GM23338 (cell line): ENCODE measurements around the gene HMX2. TPM values are rescaled to one million over a fixed set of nuclear protein-coding genes. Genes with fewer than 3 reads are reported as not detected.

ENCODE experiments used
- ATAC-seq: fragments of 200-7000 bp; cut with Tn5 transposase; 3 replicates; pipeline ENCODE4 v1.9.1; 2020
- DNase-seq: peaks from one replicate; pipeline ENCODE4 v3.0.0-alpha.2; 2015; ENCODE audit warnings: low spot score
- H2AFZ ChIP-seq: fragments of 200-600 bp; sonication (generic); 2 replicates; pipeline ENCODE4 v1.8.0; 2016; ENCODE audit warnings: antibody characterized with exemption, mild to moderate bottlenecking, moderate library complexity
- H3F3A ChIP-seq: fragments of 200-600 bp; sonication (generic); replicated peaks from 2 replicates; pipeline ENCODE4 v1.8.0; 2017; ENCODE audit warnings: antibody characterized with exemption, mixed run types, low read depth
- H3K27ac ChIP-seq: fragments of 200-600 bp; sonication (generic); 2 replicates; pipeline ENCODE4 v1.6.1; 2016; ENCODE audit warnings: low read depth
- H3K27me3 ChIP-seq: fragments of 200-600 bp; sonication (generic); 2 replicates; pipeline ENCODE4 v1.8.0; 2016; ENCODE audit warnings: mild to moderate bottlenecking, mixed run types, moderate library complexity; ENCODE audit not compliant: insufficient read depth
- H3K36me3 ChIP-seq: fragments of 200-600 bp; sonication (generic); 2 replicates; pipeline ENCODE4 v1.8.0; 2016; ENCODE audit warnings: mild to moderate bottlenecking; ENCODE audit not compliant: insufficient read depth
- H3K4me1 ChIP-seq: fragments of 200-600 bp; sonication (generic); 2 replicates; pipeline ENCODE4 v1.8.0; 2016; ENCODE audit warnings: mild to moderate bottlenecking, moderate library complexity; ENCODE audit not compliant: insufficient read depth
- H3K4me2 ChIP-seq: fragments of 200-600 bp; sonication (generic); 2 replicates; pipeline ENCODE4 v1.7.1; 2017; ENCODE audit warnings: mixed run types
- H3K4me3 ChIP-seq: fragments of 200-600 bp; sonication (generic); 2 replicates; pipeline ENCODE4 v1.6.1; 2016; ENCODE audit warnings: mixed run types
- H3K79me2 ChIP-seq: fragments of 200-600 bp; sonication (generic); replicated peaks from 2 replicates; pipeline ENCODE4 v1.8.0; 2017; ENCODE audit warnings: mild to moderate bottlenecking; ENCODE audit not compliant: insufficient read depth
- H3K9me2 ChIP-seq: fragments of 200-600 bp; sonication (generic); 2 replicates; pipeline ENCODE4 v1.8.0; 2017; ENCODE audit not compliant: insufficient read depth
- H4K20me1 ChIP-seq: fragments of 200-600 bp; sonication (generic); replicated peaks from 2 replicates; pipeline ENCODE4 v1.8.0; 2017; ENCODE audit warnings: mild to moderate bottlenecking; ENCODE audit not compliant: insufficient read depth
- H3K27ac Mint-ChIP-seq: 2 replicates; pipeline ENCODE4 v1.8.0; 2020; ENCODE audit warnings: inconsistent platforms, mild to moderate bottlenecking, moderate library complexity, mixed read lengths
- H3K27me3 Mint-ChIP-seq: 3 replicates; pipeline ENCODE4 v1.8.0; 2022; ENCODE audit warnings: low read depth, mild to moderate bottlenecking, moderate library complexity, mixed read lengths, inconsistent platforms; ENCODE audit not compliant: insufficient read depth, poor library complexity
- H3K36me3 Mint-ChIP-seq: 3 replicates; pipeline ENCODE4 v1.8.0; 2021; ENCODE audit warnings: low read depth, mild to moderate bottlenecking, inconsistent platforms, moderate library complexity, mixed read lengths
- H3K4me1 Mint-ChIP-seq: 3 replicates; pipeline ENCODE4 v1.8.0; 2020; ENCODE audit warnings: mild to moderate bottlenecking, inconsistent platforms, mixed read lengths
- H3K4me3 Mint-ChIP-seq: 3 replicates; pipeline ENCODE4 v1.8.0; 2021; ENCODE audit warnings: moderate library complexity, mild to moderate bottlenecking, inconsistent platforms, mixed read lengths
- H3K9me3 Mint-ChIP-seq: 3 replicates; pipeline ENCODE4 v1.8.0; 2020; ENCODE audit warnings: moderate library complexity, mild to moderate bottlenecking, inconsistent platforms, mixed read lengths
- EZH2 ChIP-seq: fragments of 200-600 bp; sonication (generic); IDR thresholded peaks from one replicate; pipeline ENCODE4 v1.8.0; 2017; ENCODE audit warnings: antibody characterized with exemption, mild to moderate bottlenecking, low read depth; ENCODE audit not compliant: unreplicated experiment
- EZH2phosphoT487 ChIP-seq: fragments of 200-600 bp; sonication (generic); IDR thresholded peaks from one replicate; pipeline ENCODE4 v1.8.1; 2018; ENCODE audit warnings: antibody characterized with exemption; ENCODE audit not compliant: unreplicated experiment
- JUNB ChIP-seq: IDR thresholded peaks from one replicate; pipeline ENCODE4 v1.6.1; 2016; ENCODE audit warnings: antibody characterized with exemption; ENCODE audit not compliant: unreplicated experiment
- NANOG ChIP-seq: IDR thresholded peaks from 2 replicates; pipeline ENCODE4 v1.6.1; 2016; ENCODE audit warnings: antibody characterized with exemption, borderline replicate concordance
- POLR2AphosphoS5 ChIP-seq: IDR thresholded peaks from 2 replicates; pipeline ENCODE4 v1.6.1; 2016; ENCODE audit warnings: antibody characterized with exemption, low read depth
- STAT1 ChIP-seq: IDR thresholded peaks from one replicate; pipeline ENCODE4 v1.6.1; 2016; ENCODE audit warnings: antibody characterized with exemption; ENCODE audit not compliant: unreplicated experiment
- ZNF331 ChIP-seq: fragments of 250-450 bp; sonication (Bioruptor Pico); IDR thresholded peaks from 2 replicates; pipeline ENCODE4 v1.5.0; 2020; ENCODE audit warnings: low read depth, mild to moderate bottlenecking, moderate library complexity
- polyA plus RNA-seq: library from polyadenylated mRNA; unstranded; fragments of >200 nt; fragmentation: Nextera tagmentation; extraction: Ambion mirVana; gene quantifications from 2 replicates; pipeline ENCODE4 v1.2.1, GENCODE V29; 2016
- total RNA-seq: library from RNA; depleted of rRNA; stranded (reverse); fragments of >200 nt; shearing (Covaris generic); gene quantifications from 2 replicates; pipeline ENCODE4 v1.2.3, GENCODE V29; 2014
- TF ChIP-seq, protein P1 (sequence below): IDR thresholded peaks from one replicate; pipeline ENCODE4 v1.6.1; 2018; ENCODE audit warnings: antibody characterized with exemption; ENCODE audit not compliant: unreplicated experiment
- TF ChIP-seq, protein P2 (sequence below): IDR thresholded peaks from 2 replicates; pipeline ENCODE4 v1.6.1; 2016; ENCODE audit warnings: antibody characterized with exemption
- TF ChIP-seq, protein P3 (sequence below), 2 experiments: fragments of 200-600 bp in 1 of 2; sonication (generic) in 1 of 2; conservative IDR thresholded peaks; 2 replicates each; pipeline versions ENCODE4 v1.5.1 to v1.6.1; 2016 to 2017; ENCODE audit warnings: antibody characterized with exemption in 2 of 2, low read depth in 2 of 2, mild to moderate bottlenecking in 2 of 2, moderate library complexity in 1 of 2

The HMX2 gene
- total and polyA plus RNA-seq, 2 experiments from 2014 or later, result 2.6 to 3.4 TPM

DNA sequence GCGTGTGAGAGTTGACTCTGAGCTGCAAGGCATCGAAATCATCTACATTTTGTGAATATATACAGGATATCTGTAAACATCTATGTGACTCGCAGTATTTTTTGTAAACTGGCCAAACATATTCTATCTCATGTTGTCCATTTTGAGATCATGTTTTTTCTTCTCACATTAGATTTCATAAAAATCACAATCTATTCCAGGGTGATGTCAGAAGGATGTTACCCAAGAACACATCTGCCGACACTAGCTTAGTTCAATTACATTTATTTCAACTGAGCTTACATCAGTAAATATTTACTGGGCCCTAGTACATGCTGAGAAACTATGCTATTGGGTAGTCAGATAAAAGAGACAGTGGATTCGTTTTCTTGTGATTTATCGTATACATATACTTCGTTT, 3.8 kb downstream of the HMX2 start (continued):
- TF ChIP-seq, protein P1, sequence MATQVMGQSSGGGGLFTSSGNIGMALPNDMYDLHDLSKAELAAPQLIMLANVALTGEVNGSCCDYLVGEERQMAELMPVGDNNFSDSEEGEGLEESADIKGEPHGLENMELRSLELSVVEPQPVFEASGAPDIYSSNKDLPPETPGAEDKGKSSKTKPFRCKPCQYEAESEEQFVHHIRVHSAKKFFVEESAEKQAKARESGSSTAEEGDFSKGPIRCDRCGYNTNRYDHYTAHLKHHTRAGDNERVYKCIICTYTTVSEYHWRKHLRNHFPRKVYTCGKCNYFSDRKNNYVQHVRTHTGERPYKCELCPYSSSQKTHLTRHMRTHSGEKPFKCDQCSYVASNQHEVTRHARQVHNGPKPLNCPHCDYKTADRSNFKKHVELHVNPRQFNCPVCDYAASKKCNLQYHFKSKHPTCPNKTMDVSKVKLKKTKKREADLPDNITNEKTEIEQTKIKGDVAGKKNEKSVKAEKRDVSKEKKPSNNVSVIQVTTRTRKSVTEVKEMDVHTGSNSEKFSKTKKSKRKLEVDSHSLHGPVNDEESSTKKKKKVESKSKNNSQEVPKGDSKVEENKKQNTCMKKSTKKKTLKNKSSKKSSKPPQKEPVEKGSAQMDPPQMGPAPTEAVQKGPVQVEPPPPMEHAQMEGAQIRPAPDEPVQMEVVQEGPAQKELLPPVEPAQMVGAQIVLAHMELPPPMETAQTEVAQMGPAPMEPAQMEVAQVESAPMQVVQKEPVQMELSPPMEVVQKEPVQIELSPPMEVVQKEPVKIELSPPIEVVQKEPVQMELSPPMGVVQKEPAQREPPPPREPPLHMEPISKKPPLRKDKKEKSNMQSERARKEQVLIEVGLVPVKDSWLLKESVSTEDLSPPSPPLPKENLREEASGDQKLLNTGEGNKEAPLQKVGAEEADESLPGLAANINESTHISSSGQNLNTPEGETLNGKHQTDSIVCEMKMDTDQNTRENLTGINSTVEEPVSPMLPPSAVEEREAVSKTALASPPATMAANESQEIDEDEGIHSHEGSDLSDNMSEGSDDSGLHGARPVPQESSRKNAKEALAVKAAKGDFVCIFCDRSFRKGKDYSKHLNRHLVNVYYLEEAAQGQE, result no peak
- TF ChIP-seq POLR2AphosphoS5 (no peak), NANOG (no peak)
- TF ChIP-seq, protein P2, sequence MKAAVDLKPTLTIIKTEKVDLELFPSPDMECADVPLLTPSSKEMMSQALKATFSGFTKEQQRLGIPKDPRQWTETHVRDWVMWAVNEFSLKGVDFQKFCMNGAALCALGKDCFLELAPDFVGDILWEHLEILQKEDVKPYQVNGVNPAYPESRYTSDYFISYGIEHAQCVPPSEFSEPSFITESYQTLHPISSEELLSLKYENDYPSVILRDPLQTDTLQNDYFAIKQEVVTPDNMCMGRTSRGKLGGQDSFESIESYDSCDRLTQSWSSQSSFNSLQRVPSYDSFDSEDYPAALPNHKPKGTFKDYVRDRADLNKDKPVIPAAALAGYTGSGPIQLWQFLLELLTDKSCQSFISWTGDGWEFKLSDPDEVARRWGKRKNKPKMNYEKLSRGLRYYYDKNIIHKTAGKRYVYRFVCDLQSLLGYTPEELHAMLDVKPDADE, result no peak

DNA sequence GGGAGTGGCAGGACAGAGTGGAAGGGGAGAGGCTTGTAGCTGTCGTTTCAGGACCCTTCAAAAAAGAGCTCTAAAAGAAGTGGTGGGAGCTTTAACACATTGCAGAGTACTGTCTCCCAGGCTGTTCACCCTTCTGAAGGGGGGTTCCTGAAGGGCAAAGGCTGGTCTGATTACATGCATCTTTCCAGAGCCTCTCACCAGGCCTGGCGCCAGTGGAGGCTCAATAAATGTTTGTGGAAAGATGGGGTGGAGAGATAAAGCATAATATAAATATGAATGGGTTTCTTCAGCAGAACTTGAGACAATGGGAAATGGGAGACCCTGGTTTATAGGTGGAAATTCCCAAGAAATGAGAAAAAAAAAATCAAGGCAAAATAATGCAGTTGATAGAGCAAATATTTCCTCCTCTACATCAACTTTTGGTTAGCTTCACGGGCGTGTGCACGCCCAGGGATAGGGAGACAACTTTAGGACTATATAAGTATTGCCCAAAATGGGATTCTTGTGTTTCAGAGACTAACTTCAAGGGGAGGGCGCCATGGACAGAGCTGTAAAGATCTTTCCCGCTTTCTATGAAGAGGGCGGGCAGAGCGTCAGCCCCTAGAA, 5.7 kb downstream of the HMX2 start:
- peaks cover 35% of the 10 kb centered on the region for H4K20me1 ChIP-seq
- peaks cover 44% of the 10 kb centered on the region for H3K27me3 ChIP-seq
- peak overlapping the region; percentile 99 for H3K4me3 Mint-ChIP-seq
- H2AFZ ChIP-seq, result no peak overlapping the region
- peak overlapping the region; percentile 83 for H3K4me2 ChIP-seq
- peaks cover 62% of the 10 kb centered on the region for H3K4me1 Mint-ChIP-seq
- H3K27ac ChIP-seq, result no peak overlapping the region
- peaks cover 5% of the 10 kb centered on the region; the same call in 2 of the 3 replicates for H3K9me3 Mint-ChIP-seq
- peaks cover 46% of the 10 kb centered on the region for H3K27me3 Mint-ChIP-seq
- H3K27ac Mint-ChIP-seq, result no peak overlapping the region; the same call in 1 of the 2 replicates
- ATAC-seq (no peak), DNase-seq (no peak)
- TF ChIP-seq EZH2, result peak; percentile 22
- no peak for TF ChIP-seq JUNB
- H3K4me3 ChIP-seq, result no peak overlapping the region
- peaks cover 43% of the 10 kb centered on the region for H3K79me2 ChIP-seq
- H3F3A ChIP-seq, result peaks cover 21% of the 10 kb centered on the region
- H3K36me3 Mint-ChIP-seq, result peaks cover 55% of the 10 kb centered on the region
- peaks cover 49% of the 10 kb centered on the region for H3K4me1 ChIP-seq
- no peaks in the 10 kb centered on the region for H3K9me2 ChIP-seq
- H3K36me3 ChIP-seq, result peaks cover 26% of the 10 kb centered on the region

DNA sequence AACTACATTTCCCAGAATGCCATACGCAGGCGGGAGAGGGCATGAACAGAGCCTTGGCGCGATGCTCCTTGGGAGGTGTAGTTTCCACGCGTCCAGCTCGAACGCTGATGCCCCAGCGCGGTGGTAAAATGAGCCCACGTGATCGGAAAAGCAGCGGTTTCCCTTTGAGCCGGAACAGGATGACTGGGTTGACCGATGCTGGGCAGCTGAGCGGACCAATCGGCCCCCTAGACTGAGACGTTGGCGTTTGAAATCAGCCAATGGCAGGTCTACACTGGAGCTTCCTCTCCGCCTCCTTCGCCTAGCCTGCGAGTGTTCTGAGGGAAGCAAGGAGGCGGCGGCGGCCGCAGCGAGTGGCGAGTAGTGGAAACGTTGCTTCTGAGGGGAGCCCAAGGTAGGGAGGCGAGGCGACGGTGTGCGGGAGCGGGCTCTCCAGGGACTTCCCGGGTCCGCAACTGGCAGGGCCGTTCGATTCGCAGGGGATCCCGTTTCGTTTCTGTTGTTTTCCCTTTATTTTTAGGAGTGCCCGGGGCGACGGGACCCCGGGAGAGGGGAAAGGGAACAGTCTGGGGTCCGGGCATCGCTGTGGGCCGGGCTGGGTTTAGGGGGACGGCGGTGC, 6.3 kb downstream of the HMX2 start, which contains the start of gene BUB3:
Gene BUB3 (plus strand): TSS at position 311 of the 619 bp plus-strand sequence. CDS start 516 bp downstream, outside the sequence.
- no peak within 1 kb of the TSS for H2AFZ ChIP-seq
- H4K20me1 ChIP-seq, result peaks cover 41% of the 10 kb centered on the region
- peaks cover 43% of the 10 kb centered on the region for H3K4me1 ChIP-seq
- peak within 1 kb of the TSS; percentile 99 for H3K27ac Mint-ChIP-seq
- peaks cover 56% of the 10 kb centered on the region for H3K36me3 Mint-ChIP-seq
- peak within 1 kb of the TSS; percentile 90 for H3K4me2 ChIP-seq
- H3K4me3 Mint-ChIP-seq, result peak within 1 kb of the TSS; percentile 99
- peaks cover 16% of the 10 kb centered on the region; the same call in 1 of the 2 replicates for H3F3A ChIP-seq
- no peaks in the 10 kb centered on the region for H3K9me2 ChIP-seq
- H3K27ac ChIP-seq, result peak within 1 kb of the TSS; percentile 58; the same call in 1 of the 2 replicates
- peaks cover 28% of the 10 kb centered on the region for H3K36me3 ChIP-seq
- DNase-seq (peak; percentile 99), ATAC-seq (peak; percentile 84)
- peaks cover under 1% of the 10 kb centered on the region; the same call in 1 of the 3 replicates for H3K9me3 Mint-ChIP-seq
- H3K27me3 ChIP-seq, result peaks cover 38% of the 10 kb centered on the region
- H3K4me3 ChIP-seq, result peak within 1 kb of the TSS; percentile 81
- peaks cover 49% of the 10 kb centered on the region for H3K79me2 ChIP-seq
- peaks cover 63% of the 10 kb centered on the region for H3K4me1 Mint-ChIP-seq
- H3K27me3 Mint-ChIP-seq, result peaks cover 40% of the 10 kb centered on the region
- TF ChIP-seq, protein P1, result no peak
- TF ChIP-seq STAT1 (no peak), EZH2phosphoT487 (no peak), POLR2AphosphoS5 (peak; percentile 96), NANOG (no peak), ZNF331 (no peak), JUNB (no peak), EZH2 (no peak)
- TF ChIP-seq, protein P3, sequence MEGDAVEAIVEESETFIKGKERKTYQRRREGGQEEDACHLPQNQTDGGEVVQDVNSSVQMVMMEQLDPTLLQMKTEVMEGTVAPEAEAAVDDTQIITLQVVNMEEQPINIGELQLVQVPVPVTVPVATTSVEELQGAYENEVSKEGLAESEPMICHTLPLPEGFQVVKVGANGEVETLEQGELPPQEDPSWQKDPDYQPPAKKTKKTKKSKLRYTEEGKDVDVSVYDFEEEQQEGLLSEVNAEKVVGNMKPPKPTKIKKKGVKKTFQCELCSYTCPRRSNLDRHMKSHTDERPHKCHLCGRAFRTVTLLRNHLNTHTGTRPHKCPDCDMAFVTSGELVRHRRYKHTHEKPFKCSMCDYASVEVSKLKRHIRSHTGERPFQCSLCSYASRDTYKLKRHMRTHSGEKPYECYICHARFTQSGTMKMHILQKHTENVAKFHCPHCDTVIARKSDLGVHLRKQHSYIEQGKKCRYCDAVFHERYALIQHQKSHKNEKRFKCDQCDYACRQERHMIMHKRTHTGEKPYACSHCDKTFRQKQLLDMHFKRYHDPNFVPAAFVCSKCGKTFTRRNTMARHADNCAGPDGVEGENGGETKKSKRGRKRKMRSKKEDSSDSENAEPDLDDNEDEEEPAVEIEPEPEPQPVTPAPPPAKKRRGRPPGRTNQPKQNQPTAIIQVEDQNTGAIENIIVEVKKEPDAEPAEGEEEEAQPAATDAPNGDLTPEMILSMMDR (conservative IDR thresholded peaks at IDR 0.05; ENCODE audit: low read depth in 2 of 2), result no peak
